NT2/D1 (cell line): ENCODE results near the gene CPT2.

Source experiments
- DNase-seq: peaks from one replicate; pipeline ENCODE4 v3.0.0-alpha.2; 2011; ENCODE audit warnings: low read depth, low spot score
- H3K27me3 ChIP-seq: 2 replicates; pipeline ENCODE4 v1.6.0; 2011; ENCODE audit warnings: mild to moderate bottlenecking; ENCODE audit not compliant: insufficient read length, insufficient read depth
- H3K36me3 ChIP-seq: 2 replicates; pipeline ENCODE4 v1.6.1; 2011; ENCODE audit warnings: mild to moderate bottlenecking, low read length, mixed read lengths; ENCODE audit not compliant: insufficient read depth, insufficient read length
- H3K4me1 ChIP-seq: 2 replicates; pipeline ENCODE4 v1.5.1; 2011; ENCODE audit not compliant: insufficient read depth, insufficient read length
- H3K4me3 ChIP-seq: 2 replicates; pipeline ENCODE4 v1.5.1; 2011; ENCODE audit warnings: low read depth; ENCODE audit not compliant: insufficient read length
- H3K9ac ChIP-seq: 2 replicates; pipeline ENCODE4 v1.6.0; 2011; ENCODE audit warnings: low read depth; ENCODE audit not compliant: insufficient read length
- H3K9me3 ChIP-seq: 2 replicates; pipeline ENCODE4 v1.5.1; 2011; ENCODE audit warnings: mild to moderate bottlenecking, low read length; ENCODE audit not compliant: insufficient read depth
- SUZ12 ChIP-seq: IDR thresholded peaks from 2 replicates; pipeline ENCODE4 v1.6.1; 2011; ENCODE audit not compliant: insufficient read length, insufficient read depth; ENCODE audit errors: extremely low read depth
- YY1 ChIP-seq: IDR thresholded peaks from 2 replicates; pipeline ENCODE4 v1.6.1; 2011; ENCODE audit not compliant: insufficient read length, insufficient read depth
- ZNF274 ChIP-seq: IDR thresholded peaks from 2 replicates; pipeline ENCODE4 v1.6.1; 2011; ENCODE audit warnings: mild to moderate bottlenecking, low read depth, low read length

CPT2 gene

GRCh38 chr1:53172426-53173128 lies 24.0 kb upstream of the CPT2 start:
- Histone ChIP-seq H3K4me1 (peaks cover 20% of the 10 kb centered on the region), H3K9ac (no peak overlapping the region), H3K9me3 (no peaks in the 10 kb centered on the region), H3K4me3 (no peak overlapping the region), H3K36me3 (no peaks in the 10 kb centered on the region), H3K27me3 (no peaks in the 10 kb centered on the region)
- no peak for TF ChIP-seq SUZ12
- no peak for TF ChIP-seq ZNF274
- TF ChIP-seq YY1: no peak
- no peak for DNase-seq

- no peak for TF ChIP-seq YY1
- TF ChIP-seq SUZ12: no peak
- no peak for TF ChIP-seq ZNF274
- peaks cover 20% of the 10 kb centered on the region for H3K4me1 ChIP-seq
Measured at GRCh38 chr1:53174971-53175913, 21.4 kb upstream of the CPT2 start.

GRCh38 chr1:53176452-53177208 lies 20.0 kb upstream of the CPT2 start:
- TF ChIP-seq SUZ12: no peak
- no peak for TF ChIP-seq YY1
- TF ChIP-seq ZNF274: no peak
- Histone ChIP-seq H3K27me3 (peaks cover 9% of the 10 kb centered on the region), H3K9ac (no peak overlapping the region), H3K9me3 (no peaks in the 10 kb centered on the region), H3K4me3 (no peak overlapping the region), H3K4me1 (peaks cover 20% of the 10 kb centered on the region), H3K36me3 (no peaks in the 10 kb centered on the region)
- DNase-seq: no peak

More at GRCh38 chr1:53174971-53175913, 21.4 kb upstream of the CPT2 start:
- H3K27me3 ChIP-seq: peaks cover 3% of the 10 kb centered on the region
- H3K36me3 ChIP-seq: no peaks in the 10 kb centered on the region
- no peak overlapping the region for H3K4me3 ChIP-seq
- no peak overlapping the region for H3K9ac ChIP-seq
- no peak for DNase-seq
- no peaks in the 10 kb centered on the region for H3K9me3 ChIP-seq

GRCh38 chr1:53180226-53180625 lies 16.4 kb upstream of the CPT2 start:
- H3K9ac ChIP-seq: no peak overlapping the region
- TF ChIP-seq ZNF274 (no peak), SUZ12 (no peak), YY1 (no peak)
- H3K9me3 ChIP-seq: no peaks in the 10 kb centered on the region
- peaks cover 9% of the 10 kb centered on the region for H3K27me3 ChIP-seq
- peaks cover 9% of the 10 kb centered on the region for H3K4me1 ChIP-seq
- no peak for DNase-seq
- H3K4me3 ChIP-seq: no peak overlapping the region
- H3K36me3 ChIP-seq: no peaks in the 10 kb centered on the region

GRCh38 chr1:53180951-53181350 lies 15.7 kb upstream of the CPT2 start:
- no peak for DNase-seq
- Histone ChIP-seq H3K4me1 (peaks cover 2% of the 10 kb centered on the region), H3K4me3 (no peak overlapping the region), H3K27me3 (peaks cover 9% of the 10 kb centered on the region), H3K9me3 (no peaks in the 10 kb centered on the region), H3K36me3 (no peaks in the 10 kb centered on the region), H3K9ac (no peak overlapping the region)
- TF ChIP-seq YY1 (no peak), SUZ12 (no peak), ZNF274 (no peak)

- DNase-seq: peak; percentile 95
- Histone ChIP-seq H3K4me1 (no peaks in the 10 kb centered on the region), H3K4me3 (no peak overlapping the region), H3K36me3 (no peaks in the 10 kb centered on the region), H3K9ac (no peak overlapping the region), H3K27me3 (peaks cover 9% of the 10 kb centered on the region), H3K9me3 (no peaks in the 10 kb centered on the region)
- TF ChIP-seq SUZ12: no peak
Measured at GRCh38 chr1:53182111-53182593, 14.5 kb upstream of the CPT2 start.

GRCh38 chr1:53182716-53183094 lies 13.9 kb upstream of the CPT2 start:
- Histone ChIP-seq H3K36me3 (no peaks in the 10 kb centered on the region), H3K9me3 (no peaks in the 10 kb centered on the region), H3K27me3 (peaks cover 9% of the 10 kb centered on the region), H3K4me3 (no peak overlapping the region), H3K4me1 (no peaks in the 10 kb centered on the region), H3K9ac (no peak overlapping the region)
- no peak for DNase-seq
- TF ChIP-seq ZNF274 (no peak), YY1 (no peak), SUZ12 (no peak)
